Tibial nerve (tissue), 4 donors: ENCODE data around the gene QKI. TPM values are rescaled to one million over a fixed set of nuclear protein-coding genes. Genes with fewer than 3 reads are reported as not detected.

Experiments used
- DNase-seq, 2 donors: peaks; one replicate each; pipeline ENCODE4 v3.0.0-alpha.2; 2019; ENCODE audit warnings: low spot score in 2 of 2
- H3K27ac ChIP-seq, 4 donors: fragments of 200-600 bp; sonication (generic) in 3 of 4; one replicate each; pipeline ENCODE4 v1.5.1; 2017 to 2019; ENCODE audit warnings: mild to moderate bottlenecking in 1 of 4
- H3K27me3 ChIP-seq, 2 donors: fragments of 200-600 bp; sonication (generic) in 1 of 2; one replicate each; pipeline versions ENCODE4 v1.5.1 to v1.6.0; 2017 to 2019
- H3K36me3 ChIP-seq, 3 donors: fragments of 200-600 bp; sonication (generic); one replicate each; pipeline ENCODE4 v1.5.1; 2018 to 2019
- H3K4me1 ChIP-seq, 4 donors: fragments of 200-600 bp; sonication (generic) in 3 of 4; one replicate each; pipeline ENCODE4 v1.5.1; 2017 to 2019
- H3K4me3 ChIP-seq, 4 donors: fragments of 200-600 bp; sonication (generic) in 3 of 4; one replicate each; pipeline ENCODE4 v1.5.1; 2017 to 2019; ENCODE audit warnings: mild to moderate bottlenecking in 1 of 4, moderate library complexity in 1 of 4
- H3K9me3 ChIP-seq, 4 donors: fragments of 200-600 bp; sonication (generic) in 3 of 4; one replicate each; pipeline ENCODE4 v1.5.1; 2017 to 2019
- CTCF ChIP-seq, 5 experiments: fragments of 200-600 bp in 3 of 5; fragments of 450-650 bp in 2 of 5; sonication (generic) in 3 of 5; IDR thresholded peaks; one replicate each; pipeline ENCODE4 v1.5.1; 2016 to 2019; ENCODE audit warnings: antibody characterized with exemption in 5 of 5, mild to moderate bottlenecking in 3 of 5, moderate library complexity in 2 of 5
- EP300 ChIP-seq, 2 donors: sonication (generic); formaldehyde crosslinking; IDR thresholded peaks; one replicate each; pipeline ENCODE4 v1.6.1; 2017; ENCODE audit warnings: antibody characterized with exemption in 2 of 2, mild to moderate bottlenecking in 1 of 2
- POLR2A ChIP-seq, 2 donors: fragments of 450-650 bp; IDR thresholded peaks; one replicate each; pipeline ENCODE4 v1.6.1; 2017; ENCODE audit warnings: antibody characterized with exemption in 2 of 2, mild to moderate bottlenecking in 2 of 2, moderate library complexity in 2 of 2
- WGBS, 2 donors: methylation state at CpG; one replicate each; pipeline ENCODE4 v1.1.5; 2018; 5-methylcytosine and 5-hydroxymethylcytosine counted together
- total RNA-seq, 4 donors: library from RNA; depleted of rRNA; stranded (reverse); fragments of >200 nt; gene quantifications; one replicate each; pipeline ENCODE4 v1.1.0, GENCODE V29; 2016

QKI gene
- total RNA-seq, 4 donors from 2014 or later = 365 to 570 (median 511) TPM

GRCh38 chr6:163607792-163608191, 193.3 kb downstream of the QKI start:
- H3K27ac ChIP-seq = no peak overlapping the region
- no peaks in the 10 kb centered on the region for H3K36me3 ChIP-seq
- H3K9me3 ChIP-seq = no peaks in the 10 kb centered on the region
- H3K4me3 ChIP-seq = no peak overlapping the region
- H3K27me3 ChIP-seq = no peaks in the 10 kb centered on the region
- TF ChIP-seq POLR2A (IDR thresholded peaks at IDR 0.05) (no peak), CTCF (IDR thresholded peaks at IDR 0.05) (no peak), EP300 (IDR thresholded peaks at IDR 0.05) (no peak)
- DNase-seq = no peak
- no peaks in the 10 kb centered on the region for H3K4me1 ChIP-seq
- WGBS, 2 donors = 83 to 86% methylated on average over 10 of the region's 10 CpGs

- DNase-seq = no peak
- H3K9me3 ChIP-seq = no peaks in the 10 kb centered on the region
- H3K4me3 ChIP-seq = no peak overlapping the region
- no peaks in the 10 kb centered on the region for H3K4me1 ChIP-seq
- H3K27ac ChIP-seq = no peak overlapping the region
- no peaks in the 10 kb centered on the region for H3K27me3 ChIP-seq
- TF ChIP-seq POLR2A (IDR thresholded peaks at IDR 0.05) = no peak
- TF ChIP-seq EP300 (IDR thresholded peaks at IDR 0.05) = no peak
- no peak for TF ChIP-seq CTCF (IDR thresholded peaks at IDR 0.05)
- WGBS, 2 donors = 52 to 61% methylated on average over 17 of the region's 17 CpGs
- no peaks in the 10 kb centered on the region for H3K36me3 ChIP-seq
Observed at GRCh38 chr6:163608204-163608644, 193.7 kb downstream of the QKI start.

GRCh38 chr6:163612200-163612599, 197.7 kb downstream of the QKI start:
- no peaks in the 10 kb centered on the region for H3K27me3 ChIP-seq

GRCh38 chr6:163613025-163613424, 198.5 kb downstream of the QKI start:
- H3K4me3 ChIP-seq = no peak overlapping the region
- WGBS, 2 donors = 78 to 80% methylated on average over 8 of the region's 8 CpGs

More at GRCh38 chr6:163612200-163612599, 197.7 kb downstream of the QKI start:
- Histone ChIP-seq H3K36me3 (no peaks in the 10 kb centered on the region), H3K27ac (no peak overlapping the region), H3K9me3 (no peaks in the 10 kb centered on the region), H3K4me3 (no peak overlapping the region), H3K4me1 (no peaks in the 10 kb centered on the region)
- DNase-seq = no peak
- TF ChIP-seq POLR2A (IDR thresholded peaks at IDR 0.05) (no peak), EP300 (IDR thresholded peaks at IDR 0.05) (no peak), CTCF (IDR thresholded peaks at IDR 0.05) (no peak)
- WGBS, 2 donors = 72 to 76% methylated on average over 8 of the region's 8 CpGs

GRCh38 chr6:163613668-163614067, 199.2 kb downstream of the QKI start:
- Histone ChIP-seq H3K9me3 (no peaks in the 10 kb centered on the region), H3K36me3 (no peaks in the 10 kb centered on the region), H3K4me3 (no peak overlapping the region), H3K4me1 (no peaks in the 10 kb centered on the region), H3K27ac (no peak overlapping the region), H3K27me3 (no peaks in the 10 kb centered on the region)
- TF ChIP-seq CTCF (IDR thresholded peaks at IDR 0.05) (no peak), EP300 (IDR thresholded peaks at IDR 0.05) (no peak), POLR2A (IDR thresholded peaks at IDR 0.05) (no peak)
- WGBS, 2 donors = 93 to 98% methylated on average over 3 of the region's 3 CpGs
- DNase-seq = no peak

More at GRCh38 chr6:163613025-163613424, 198.5 kb downstream of the QKI start:
- H3K9me3 ChIP-seq = no peaks in the 10 kb centered on the region
- no peaks in the 10 kb centered on the region for H3K36me3 ChIP-seq
- no peak for TF ChIP-seq CTCF (IDR thresholded peaks at IDR 0.05)
- no peak for TF ChIP-seq POLR2A (IDR thresholded peaks at IDR 0.05)
- TF ChIP-seq EP300 (IDR thresholded peaks at IDR 0.05) = no peak
- DNase-seq = no peak
- H3K27me3 ChIP-seq = no peaks in the 10 kb centered on the region
- no peak overlapping the region for H3K27ac ChIP-seq
- H3K4me1 ChIP-seq = no peaks in the 10 kb centered on the region
